IgD-negative memory B cell (primary cell): Measurements from ENCODE around the gene TTC32. TPM values are rescaled to one million over a fixed set of nuclear protein-coding genes. Genes with fewer than 3 reads are reported as not detected.
A peak's percentile ranks its signal among the peaks of the same experiment; 100 is the strongest.
"Not testable (repeated sequence)": the region's sequence is repeated elsewhere in the genome, so short reads cannot be mapped to it uniquely, and the experiment has no call there.

Experiments used
- H3K27ac Mint-ChIP-seq, 3 donors: one replicate each; pipeline ENCODE4 v1.8.0; 2020 to 2022; ENCODE audit warnings: mild to moderate bottlenecking in 3 of 3, mixed read lengths in 3 of 3, moderate library complexity in 1 of 3
- H3K27me3 Mint-ChIP-seq: one replicate; pipeline ENCODE4 v1.8.0; 2021; ENCODE audit warnings: mixed read lengths
- H3K36me3 Mint-ChIP-seq: one replicate; pipeline ENCODE4 v1.8.0; 2020; ENCODE audit warnings: mild to moderate bottlenecking, mixed read lengths
- H3K4me1 Mint-ChIP-seq, 3 donors: one replicate each; pipeline ENCODE4 v1.8.0; 2020 to 2022; ENCODE audit warnings: mixed read lengths in 3 of 3, mild to moderate bottlenecking in 1 of 3
- H3K4me3 Mint-ChIP-seq, 4 donors: one replicate each; pipeline ENCODE4 v1.8.0; 2020 to 2022; ENCODE audit warnings: mild to moderate bottlenecking in 4 of 4, mixed read lengths in 4 of 4, moderate library complexity in 3 of 4
- H3K9me3 Mint-ChIP-seq, 3 donors: one replicate each; pipeline ENCODE4 v1.8.0; 2020 to 2021; ENCODE audit warnings: mixed read lengths in 3 of 3, mild to moderate bottlenecking in 1 of 3
- polyA plus RNA-seq: library from polyadenylated mRNA; unstranded; fragments of 300-500 nt; fragmentation: Illumina TruSeq; gene quantifications from one replicate; pipeline ENCODE4 v1.2.3, GENCODE V29; 2021

The TTC32 gene
- polyA plus RNA-seq, 1 donor from 2014 or later: 18.3 TPM

DNA sequence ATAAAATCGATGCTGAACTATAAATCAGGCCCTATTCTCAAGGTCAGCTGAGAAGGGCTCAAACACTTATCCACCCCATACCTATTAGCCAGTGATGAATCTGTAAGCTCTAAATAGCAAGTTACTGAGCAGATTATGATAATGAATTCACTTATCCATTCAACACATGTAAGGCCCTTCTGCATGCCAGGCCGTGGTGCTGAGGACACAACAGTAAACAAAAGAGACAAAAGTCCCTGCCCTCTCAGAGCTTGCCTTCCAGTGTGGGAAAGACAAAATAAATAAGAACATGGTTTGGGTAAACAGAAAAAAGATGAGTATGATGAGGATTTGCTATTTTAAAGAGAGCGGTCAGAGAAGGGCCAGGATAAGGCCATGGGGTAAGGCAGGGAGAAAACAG is 11.7 kb downstream of the TTC32 start:
- Mint-ChIP-seq H3K4me3 (no peak overlapping the region), H3K27ac (no peak overlapping the region), H3K36me3 (peaks cover 7% of the 10 kb centered on the region)

DNA sequence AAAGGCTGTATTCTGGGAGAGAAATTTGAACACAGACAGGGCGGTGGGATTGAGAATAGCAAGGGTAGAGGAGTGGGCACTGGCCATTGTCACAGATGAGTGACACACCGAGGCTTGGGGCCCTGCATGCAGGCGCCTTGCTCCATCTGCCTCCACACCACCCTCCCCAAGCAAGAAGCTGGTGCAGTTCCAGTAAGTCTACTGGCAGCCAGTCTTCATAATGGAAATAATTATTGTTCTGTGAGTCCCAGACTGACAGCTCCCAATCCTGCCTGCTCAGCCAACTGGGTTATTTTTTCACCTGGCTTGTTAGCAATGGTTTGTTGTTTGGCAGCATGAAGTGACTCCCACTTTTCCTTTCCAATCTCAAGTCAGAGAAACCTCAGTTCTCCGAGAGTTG is 13.0 kb downstream of the TTC32 start:
- Mint-ChIP-seq H3K9me3 (no peaks in the 10 kb centered on the region), H3K4me1 (peaks cover 9 to 13% (median 12%) of the 10 kb centered on the region in 3 donors), H3K27ac (no peak overlapping the region), H3K36me3 (peaks cover 7% of the 10 kb centered on the region), H3K4me3 (no peak overlapping the region), H3K27me3 (no peaks in the 10 kb centered on the region)

More for the DNA sequence above, 11.7 kb downstream of the TTC32 start:
- Mint-ChIP-seq H3K4me1 (peaks cover 12 to 16% (median 14%) of the 10 kb centered on the region in 3 donors), H3K9me3 (no peaks in the 10 kb centered on the region), H3K27me3 (no peaks in the 10 kb centered on the region)

DNA sequence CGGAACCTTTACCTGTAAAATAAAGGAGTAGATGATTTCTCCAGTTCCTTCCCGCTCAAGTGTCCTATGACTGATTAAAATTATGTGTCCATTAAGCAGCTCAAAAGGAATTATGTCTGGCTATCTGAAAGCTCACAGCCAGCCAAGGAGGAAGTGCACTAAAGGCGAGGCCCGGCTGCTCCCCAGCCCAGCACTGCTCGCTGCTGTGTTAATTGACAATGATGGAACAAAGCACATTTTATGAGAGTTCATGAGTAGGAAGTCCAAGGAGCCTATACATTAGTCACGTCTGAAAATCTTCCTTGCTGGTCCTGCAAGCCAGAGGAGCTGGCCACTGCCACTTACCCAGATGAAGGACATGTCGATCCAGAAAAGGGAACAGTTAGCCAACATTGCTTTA is 14.3 kb downstream of the TTC32 start:
- H3K4me1 Mint-ChIP-seq: peaks cover 6 to 9% (median 7%) of the 10 kb centered on the region in 3 donors
- no peak overlapping the region for H3K27ac Mint-ChIP-seq
- no peak overlapping the region for H3K4me3 Mint-ChIP-seq
- H3K36me3 Mint-ChIP-seq: peaks cover 7% of the 10 kb centered on the region
- H3K9me3 Mint-ChIP-seq: no peaks in the 10 kb centered on the region
- H3K27me3 Mint-ChIP-seq: no peaks in the 10 kb centered on the region

DNA sequence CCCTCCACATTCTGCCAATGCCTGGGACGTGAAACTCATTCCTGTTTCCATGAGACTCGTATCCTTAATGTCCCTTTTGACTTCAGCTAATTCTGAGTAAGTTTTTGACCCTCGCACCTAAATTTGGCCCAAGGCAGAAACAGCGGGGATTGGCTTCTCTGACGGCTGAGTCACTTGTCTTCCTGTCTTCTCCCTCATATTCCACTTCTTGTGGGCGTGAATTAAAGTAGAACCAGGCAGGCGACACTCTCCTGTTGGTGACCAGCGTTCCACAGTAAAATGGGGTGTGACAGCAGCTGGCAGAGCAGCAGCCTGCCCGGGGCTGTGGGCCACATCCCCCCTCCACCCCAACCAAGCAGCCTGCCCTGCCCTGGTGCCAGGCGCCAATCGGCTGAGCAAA is 15.5 kb downstream of the TTC32 start:
- Mint-ChIP-seq H3K9me3 (no peaks in the 10 kb centered on the region), H3K4me1 (peaks cover 0 to 2% (median 0%) of the 10 kb centered on the region in 3 donors), H3K27ac (no peak overlapping the region), H3K27me3 (no peaks in the 10 kb centered on the region), H3K36me3 (peaks cover 8% of the 10 kb centered on the region), H3K4me3 (no peak overlapping the region)

DNA sequence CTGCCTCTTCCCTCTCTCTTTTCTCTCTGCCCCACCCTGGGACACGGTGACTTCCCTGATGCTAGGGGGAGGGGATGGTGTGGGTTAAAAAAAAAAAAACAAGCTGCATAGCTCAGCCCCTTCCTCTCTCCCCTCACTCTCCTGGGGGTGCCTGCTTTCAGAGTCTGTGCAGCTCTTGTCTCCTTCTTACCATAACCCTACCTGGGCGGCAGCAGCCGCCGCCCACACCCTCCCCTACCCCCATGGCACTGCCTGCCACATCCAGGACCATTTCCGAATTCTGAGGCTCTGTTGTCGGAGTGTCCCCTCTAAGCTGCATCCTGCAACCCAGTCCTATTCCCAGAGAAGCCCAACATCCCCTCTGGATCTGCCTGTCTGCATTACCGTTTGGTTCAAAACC is 16.0 kb downstream of the TTC32 start:
- Mint-ChIP-seq H3K4me1 (peaks cover 0 to 2% (median 0%) of the 10 kb centered on the region in 3 donors), H3K9me3 (no peaks in the 10 kb centered on the region), H3K27me3 (no peaks in the 10 kb centered on the region), H3K4me3 (no peak overlapping the region), H3K27ac (no peak overlapping the region), H3K36me3 (peaks cover 8% of the 10 kb centered on the region)

DNA sequence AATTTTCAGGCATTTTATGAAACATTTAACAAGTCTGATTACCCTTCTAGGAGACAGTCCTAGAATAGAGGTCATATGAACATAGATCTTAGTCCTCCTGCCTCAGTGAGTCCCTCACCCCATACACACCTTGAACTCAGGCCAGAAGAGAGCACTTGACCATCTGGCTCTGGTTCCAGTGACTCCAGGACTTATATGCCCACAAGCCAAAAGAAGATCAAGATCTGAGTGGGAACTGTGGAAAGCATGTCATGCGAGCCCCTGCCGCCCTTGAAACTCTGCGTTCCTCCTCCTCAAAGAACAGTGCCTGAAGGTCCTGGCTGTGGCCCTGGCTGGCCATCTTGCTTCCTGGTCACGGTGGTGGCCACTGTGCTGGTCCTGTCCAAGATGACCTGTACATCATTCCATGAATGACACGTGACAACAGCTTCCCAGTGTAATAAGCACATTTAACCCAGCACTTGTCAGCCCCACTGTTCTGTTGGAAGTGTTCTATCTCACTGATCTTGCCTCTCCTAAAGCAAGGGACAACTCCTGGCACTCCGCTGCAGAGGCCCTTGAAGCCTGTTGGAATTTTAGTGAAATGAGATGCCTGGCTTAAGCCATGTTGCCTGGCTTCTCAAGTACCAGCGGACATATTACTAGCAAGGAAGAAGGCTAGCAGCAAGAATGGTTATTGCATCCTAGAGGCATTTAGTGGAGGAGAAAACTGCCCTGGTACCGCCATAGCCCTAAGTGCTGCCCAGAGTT is 17.6 kb downstream of the TTC32 start:
- H3K4me3 Mint-ChIP-seq: no peak overlapping the region
- H3K27me3 Mint-ChIP-seq: no peaks in the 10 kb centered on the region
- H3K9me3 Mint-ChIP-seq: no peaks in the 10 kb centered on the region
- peak overlapping the region in 1 of 3 donors; percentile 26 for H3K27ac Mint-ChIP-seq
- no peaks in the 10 kb centered on the region for H3K4me1 Mint-ChIP-seq
- peaks cover 8% of the 10 kb centered on the region for H3K36me3 Mint-ChIP-seq

DNA sequence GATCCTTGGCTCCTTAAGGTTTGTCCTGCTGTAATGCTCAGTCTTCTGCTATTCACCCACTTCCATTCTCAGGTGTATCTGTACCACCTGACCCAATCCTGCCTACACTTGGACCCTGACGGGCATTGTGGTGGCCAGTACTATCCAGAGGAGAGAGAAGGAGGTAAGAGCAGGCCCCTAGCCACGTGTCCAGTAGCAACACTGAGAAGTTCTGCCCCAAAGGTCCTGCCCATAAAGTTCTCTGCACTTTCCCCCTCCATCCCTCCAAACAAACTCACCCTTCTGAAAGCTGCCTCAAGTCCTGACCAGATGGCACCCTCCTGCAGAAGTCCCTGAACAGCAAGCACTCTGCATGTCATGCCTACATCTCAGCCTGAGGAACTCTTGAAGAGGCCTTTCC is 18.3 kb downstream of the TTC32 start:
- Mint-ChIP-seq H3K4me3 (no peak overlapping the region), H3K36me3 (peaks cover 7% of the 10 kb centered on the region), H3K27me3 (no peaks in the 10 kb centered on the region), H3K27ac (no peak overlapping the region), H3K4me1 (no peaks in the 10 kb centered on the region), H3K9me3 (no peaks in the 10 kb centered on the region)

DNA sequence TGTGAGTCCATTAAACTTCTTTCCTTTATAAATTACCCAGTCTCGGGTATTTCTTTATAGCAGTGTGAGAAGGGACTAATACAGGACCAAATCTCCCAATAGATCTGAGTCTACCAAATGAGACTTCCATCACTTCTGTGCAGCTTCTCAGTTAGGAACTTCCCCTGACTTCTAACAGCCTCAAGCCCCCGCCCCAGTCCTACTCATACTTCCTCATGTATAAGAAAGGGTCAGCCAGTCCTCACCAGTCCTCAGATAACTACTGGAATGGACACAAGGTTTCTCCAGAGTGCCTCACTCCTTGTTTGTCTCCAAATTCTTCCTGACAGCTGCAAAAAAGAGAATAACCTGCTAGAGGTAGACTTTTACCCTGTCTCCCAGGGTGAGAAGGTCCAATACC is 19.5 kb downstream of the TTC32 start:
- H3K4me1 Mint-ChIP-seq: no peaks in the 10 kb centered on the region
- no peaks in the 10 kb centered on the region for H3K9me3 Mint-ChIP-seq
- peaks cover 8% of the 10 kb centered on the region for H3K36me3 Mint-ChIP-seq
- H3K4me3 Mint-ChIP-seq: no peak overlapping the region
- peak overlapping the region in 1 of 3 donors; percentile 64 for H3K27ac Mint-ChIP-seq
- no peaks in the 10 kb centered on the region for H3K27me3 Mint-ChIP-seq

DNA sequence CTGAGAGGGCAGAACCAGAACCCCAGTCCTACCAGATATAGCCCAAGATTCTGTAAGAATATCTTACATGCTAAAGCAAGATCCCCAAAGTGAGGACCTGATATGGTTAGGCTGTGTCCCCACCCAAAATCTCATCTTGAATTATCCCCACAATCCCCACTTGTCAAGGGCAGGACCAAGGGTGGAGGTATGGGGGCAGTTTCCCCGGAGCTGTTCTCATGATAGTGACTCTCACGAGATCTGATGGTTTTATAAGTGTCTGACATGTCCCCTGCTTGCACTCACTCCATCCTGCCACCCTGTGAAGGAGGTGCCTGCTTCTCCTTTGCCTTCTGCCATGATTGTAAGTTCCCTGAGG is 19.9 kb downstream of the TTC32 start:
- Mint-ChIP-seq H3K4me1 (no peaks in the 10 kb centered on the region), H3K27ac (peak overlapping the region in 1 of 3 donors; percentile 64), H3K9me3 (no peaks in the 10 kb centered on the region), H3K27me3 (no peaks in the 10 kb centered on the region), H3K36me3 (peaks cover 8% of the 10 kb centered on the region), H3K4me3 (no peak overlapping the region)

DNA sequence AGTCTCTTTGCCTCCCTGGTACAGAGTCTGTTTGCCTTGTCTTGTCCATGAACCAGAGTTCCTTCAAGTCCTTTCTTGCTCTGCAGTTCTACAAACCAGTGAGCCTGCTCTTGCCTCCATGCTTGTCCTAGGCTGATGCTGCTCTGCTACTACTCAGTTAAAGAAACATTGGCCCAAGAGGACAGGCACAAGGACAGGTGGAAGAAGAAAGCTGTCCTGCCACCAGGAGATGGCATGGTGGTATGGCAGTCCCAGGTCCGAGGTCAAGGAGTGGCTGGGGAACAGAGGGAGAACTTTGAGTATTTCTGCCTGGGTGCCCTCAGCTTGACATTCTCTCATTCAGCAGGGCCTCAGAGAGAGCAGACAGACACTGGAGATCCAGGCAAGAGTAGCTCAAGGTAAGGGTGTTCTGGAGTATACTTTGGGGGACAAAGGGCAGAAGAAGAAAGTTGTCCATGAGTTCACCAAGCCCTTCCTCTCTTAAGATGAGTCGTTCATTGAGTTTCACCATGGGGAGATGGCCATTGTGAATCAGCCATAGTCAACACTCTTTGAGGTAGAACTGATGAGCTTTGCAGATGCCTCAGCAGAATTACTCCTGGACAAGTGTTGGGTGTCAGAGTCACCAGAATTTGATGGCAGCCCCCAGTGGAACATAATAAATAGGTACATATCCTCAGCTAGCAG is 20.4 kb downstream of the TTC32 start:
- Mint-ChIP-seq H3K27me3 (no peaks in the 10 kb centered on the region), H3K36me3 (peaks cover 8% of the 10 kb centered on the region), H3K9me3 (no peaks in the 10 kb centered on the region), H3K4me3 (no peak overlapping the region), H3K27ac (no peak overlapping the region), H3K4me1 (no peaks in the 10 kb centered on the region)

DNA sequence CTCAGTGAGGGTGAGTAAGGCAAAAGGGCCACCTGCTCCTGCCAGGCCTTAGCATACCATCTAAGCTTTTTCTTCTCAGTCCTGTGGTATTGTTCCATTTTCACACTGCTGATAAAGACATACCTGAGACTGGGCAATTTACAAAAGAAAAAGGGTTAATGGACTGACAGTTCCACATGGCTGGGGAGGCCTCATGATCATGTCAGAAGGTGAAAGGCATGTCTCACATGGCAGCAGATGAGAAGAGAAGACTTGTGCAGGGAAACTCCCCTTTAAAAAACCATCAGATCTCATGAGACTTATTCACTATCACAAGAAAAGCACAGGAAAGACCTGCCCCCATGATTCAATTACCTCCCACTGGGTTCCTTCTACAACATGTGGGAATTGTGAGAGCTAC is 21.6 kb downstream of the TTC32 start:
- H3K27ac Mint-ChIP-seq, H3K4me3 Mint-ChIP-seq, H3K36me3 Mint-ChIP-seq, H3K4me1 Mint-ChIP-seq, H3K9me3 Mint-ChIP-seq, H3K27me3 Mint-ChIP-seq: not testable (repeated sequence)

DNA sequence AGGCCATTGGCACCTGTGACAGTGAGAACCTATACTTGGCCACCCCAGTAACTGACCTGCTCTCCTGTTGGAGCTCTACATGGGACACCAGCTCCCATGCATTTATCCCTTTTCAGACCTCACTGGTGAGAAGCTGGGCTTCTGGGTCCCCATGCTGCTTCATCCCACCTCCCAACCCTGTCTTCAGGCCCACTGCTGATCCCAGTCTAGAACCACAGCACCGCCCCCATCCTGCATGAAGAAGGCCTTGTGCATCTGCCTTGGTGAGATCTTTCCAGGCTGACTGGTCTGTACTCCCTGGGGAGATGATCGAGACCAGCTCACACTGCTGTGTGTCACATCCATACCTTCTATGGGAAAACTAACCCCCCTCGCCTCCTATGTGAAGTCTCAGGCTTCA is 22.7 kb downstream of the TTC32 start:
- Mint-ChIP-seq H3K4me1 (no peaks in the 10 kb centered on the region), H3K36me3 (peaks cover 7% of the 10 kb centered on the region), H3K27me3 (no peaks in the 10 kb centered on the region), H3K27ac (no peak overlapping the region), H3K4me3 (no peak overlapping the region), H3K9me3 (no peaks in the 10 kb centered on the region)

DNA sequence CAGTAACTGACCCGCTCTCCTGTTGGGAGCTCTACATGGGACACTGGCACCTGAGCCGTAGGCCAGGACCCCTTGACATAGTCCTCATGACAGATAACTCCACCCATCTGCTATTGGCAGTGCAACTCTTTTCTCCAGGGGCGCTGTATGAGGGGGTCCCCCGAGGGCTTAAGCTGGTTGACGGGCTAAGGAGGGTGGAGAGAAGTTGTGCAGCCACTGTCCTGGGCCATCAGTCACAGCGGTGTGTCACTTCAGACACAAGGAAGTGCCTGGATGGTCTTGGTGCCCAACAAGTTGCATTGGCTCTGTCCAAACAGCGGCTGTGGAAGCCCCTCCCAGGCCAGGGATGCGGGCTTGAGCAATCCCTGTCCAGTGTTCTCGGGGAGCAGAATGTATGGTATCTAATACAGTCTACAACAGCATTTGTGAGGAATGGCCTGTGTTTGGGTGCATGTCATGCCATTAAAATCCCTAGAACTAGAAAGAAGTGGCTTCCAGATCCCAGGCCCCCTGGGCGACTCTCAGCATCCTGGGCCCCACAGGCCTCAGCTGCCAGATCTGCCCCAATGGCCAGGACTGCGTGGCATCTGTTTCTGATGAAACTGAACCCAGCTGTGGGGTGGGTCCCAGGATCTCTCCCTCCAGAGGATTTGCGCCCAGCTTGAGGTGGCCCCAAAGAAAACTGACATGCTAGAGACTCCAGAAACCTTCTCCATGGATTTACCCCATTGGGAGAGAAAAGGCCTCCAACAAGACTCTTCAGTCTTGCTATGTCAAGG is 23.3 kb downstream of the TTC32 start:
- Mint-ChIP-seq H3K4me3 (no peak overlapping the region), H3K4me1 (no peaks in the 10 kb centered on the region), H3K9me3 (no peaks in the 10 kb centered on the region), H3K27me3 (no peaks in the 10 kb centered on the region), H3K27ac (no peak overlapping the region), H3K36me3 (peaks cover 7% of the 10 kb centered on the region)

DNA sequence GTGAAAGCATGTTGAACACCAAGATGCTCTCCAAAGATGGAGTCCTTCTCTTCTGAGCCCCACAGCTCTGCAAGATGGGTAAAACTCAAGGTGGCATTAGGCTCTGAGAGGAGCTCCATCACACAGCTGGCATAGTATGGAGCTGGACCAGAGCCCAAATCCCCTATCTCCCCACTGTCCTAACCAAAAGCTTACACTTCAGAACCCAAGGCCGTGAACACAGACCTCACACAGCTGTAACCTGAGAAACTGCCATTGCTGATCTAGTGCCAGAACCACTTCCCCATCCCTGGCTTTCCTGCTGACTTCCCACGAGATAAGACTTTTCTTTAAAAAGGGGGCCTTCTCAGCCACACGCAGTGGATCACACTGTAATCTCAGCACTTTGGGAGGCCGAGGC is 25.0 kb downstream of the TTC32 start:
- H3K4me3 Mint-ChIP-seq: no peak overlapping the region
- H3K36me3 Mint-ChIP-seq: peaks cover 3% of the 10 kb centered on the region
- no peaks in the 10 kb centered on the region for H3K27me3 Mint-ChIP-seq
- H3K27ac Mint-ChIP-seq: no peak overlapping the region
- no peaks in the 10 kb centered on the region for H3K4me1 Mint-ChIP-seq
- no peaks in the 10 kb centered on the region for H3K9me3 Mint-ChIP-seq

DNA sequence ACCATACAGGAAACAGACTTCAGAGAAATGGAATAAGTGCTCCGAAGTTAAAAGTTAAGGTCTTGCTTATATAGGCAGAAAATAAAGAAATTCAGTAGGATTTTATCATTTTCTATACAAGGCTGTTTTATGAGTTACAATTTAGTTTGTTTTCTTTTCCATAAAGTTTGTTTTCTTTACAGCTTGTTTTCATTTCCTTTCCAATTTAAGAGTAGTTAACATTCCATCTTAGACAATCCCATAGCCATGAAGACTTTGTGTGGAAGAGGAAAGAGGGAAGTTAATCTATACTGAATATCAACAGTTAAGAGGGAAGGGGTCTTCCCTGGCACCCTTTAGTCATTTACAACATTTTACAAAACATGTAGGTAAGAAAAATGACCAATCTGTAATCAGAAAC is 26.5 kb downstream of the TTC32 start:
- no peak overlapping the region for H3K27ac Mint-ChIP-seq
- no peaks in the 10 kb centered on the region for H3K9me3 Mint-ChIP-seq
- peaks cover 3% of the 10 kb centered on the region for H3K36me3 Mint-ChIP-seq
- H3K27me3 Mint-ChIP-seq: no peaks in the 10 kb centered on the region
- no peak overlapping the region for H3K4me3 Mint-ChIP-seq
- peaks cover 0 to 2% (median 0%) of the 10 kb centered on the region in 3 donors for H3K4me1 Mint-ChIP-seq
